GM18870 (cell line): ENCODE measurements around the gene SSR4.
"Not testable (repeated sequence)": the region's sequence is repeated elsewhere in the genome, so short reads cannot be mapped to it uniquely, and the experiment has no call there.

ENCODE experiments used
- ATAC-seq: cut with Tn5 transposase; IDR thresholded peaks from one replicate; pipeline ENCODE4 v1.9.1; 2021; ENCODE audit warnings: moderate library complexity; ENCODE audit not compliant: unreplicated experiment

Gene SSR4

GRCh38 chrX:153794018-153794896 is at the start of gene SSR4, which contains the start of gene IDH3G:
SSR4 (plus strand) TSS chrX:153794668; CDS start chrX:153794688, 20 bp downstream.
IDH3G (minus strand) TSS chrX:153794375; CDS start chrX:153794326, 49 bp downstream.
- ATAC-seq, result peak; percentile 69

- not testable (repeated sequence) for ATAC-seq
Observed at GRCh38 chrX:153745067-153745433, 49.4 kb upstream of the SSR4 start.

- ATAC-seq, result no peak
Observed at GRCh38 chrX:153746359-153746758, 48.1 kb upstream of the SSR4 start.

- ATAC-seq, result not testable (repeated sequence)
Observed at GRCh38 chrX:153746991-153747390, 47.5 kb upstream of the SSR4 start.

GRCh38 chrX:153749017-153749416 is 45.5 kb upstream of the SSR4 start:
- not testable (repeated sequence) for ATAC-seq

- ATAC-seq, result no peak
Observed at GRCh38 chrX:153750127-153750774, 44.2 kb upstream of the SSR4 start.

- no peak for ATAC-seq
Observed at GRCh38 chrX:153755136-153755535, 39.3 kb upstream of the SSR4 start.

GRCh38 chrX:153761863-153762262 is 32.6 kb upstream of the SSR4 start:
- ATAC-seq, result no peak

- no peak for ATAC-seq
Observed at GRCh38 chrX:153762626-153763173, 31.8 kb upstream of the SSR4 start.

- no peak for ATAC-seq
Observed at GRCh38 chrX:153763298-153763932, 31.1 kb upstream of the SSR4 start.

- no peak for ATAC-seq
Observed at GRCh38 chrX:153763989-153764755, 30.3 kb upstream of the SSR4 start, which contains the start of gene PLXNB3. PLXNB3 (plus strand) TSS chrX:153764249; CDS start chrX:153765536, 1,287 bp downstream.

- no peak for ATAC-seq
Observed at GRCh38 chrX:153764786-153765137, 29.7 kb upstream of the SSR4 start.

- ATAC-seq, result no peak
Observed at GRCh38 chrX:153765138-153766079, 29.1 kb upstream of the SSR4 start.

GRCh38 chrX:153766098-153766817 is 28.2 kb upstream of the SSR4 start:
- no peak for ATAC-seq

GRCh38 chrX:153766871-153767673 is 27.4 kb upstream of the SSR4 start:
- ATAC-seq, result no peak

- ATAC-seq, result no peak
Observed at GRCh38 chrX:153767674-153768055, 26.8 kb upstream of the SSR4 start.

- no peak for ATAC-seq
Observed at GRCh38 chrX:153768311-153769157, 25.9 kb upstream of the SSR4 start.
